T-helper 2 cell (primary cell): Measurements from ENCODE around the gene PPP1R13B.
"Not testable (repeated sequence)": the region's sequence is repeated elsewhere in the genome, so short reads cannot be mapped to it uniquely, and the experiment has no call there.

Experiments
- DNase-seq, 5 experiments: peaks; one replicate each; pipeline versions ENCODE4 v3.0.0 to v3.0.0-alpha.2; 2012 to 2022

The PPP1R13B gene

GRCh38 chr14:103830511-103831270 lies 16.7 kb downstream of the PPP1R13B start:
- no peak for DNase-seq

- no peak for DNase-seq
Measured at GRCh38 chr14:103828315-103828967, 18.9 kb downstream of the PPP1R13B start.

GRCh38 chr14:103825101-103825500 lies 22.3 kb downstream of the PPP1R13B start:
- no peak for DNase-seq

GRCh38 chr14:103820908-103821307 lies 26.5 kb downstream of the PPP1R13B start:
- no peak for DNase-seq

- no peak for DNase-seq
Measured at GRCh38 chr14:103820382-103820781, 27.0 kb downstream of the PPP1R13B start.

GRCh38 chr14:103819503-103820307 lies 27.7 kb downstream of the PPP1R13B start:
- DNase-seq = peak in 1 of 5 experiments; percentile 4

GRCh38 chr14:103818870-103819269 lies 28.5 kb downstream of the PPP1R13B start:
- DNase-seq = no peak

- no peak for DNase-seq
Measured at GRCh38 chr14:103818422-103818821, 29.0 kb downstream of the PPP1R13B start.

- no peak for DNase-seq
Measured at GRCh38 chr14:103817595-103817994, 29.8 kb downstream of the PPP1R13B start.

- DNase-seq = no peak
Measured at GRCh38 chr14:103816991-103817390, 30.4 kb downstream of the PPP1R13B start.

GRCh38 chr14:103815253-103815652 lies 32.1 kb downstream of the PPP1R13B start:
- no peak for DNase-seq

GRCh38 chr14:103811189-103811588 lies 36.2 kb downstream of the PPP1R13B start:
- no peak for DNase-seq

- DNase-seq = peak; percentile 20 to 56 (median 38)
Measured at GRCh38 chr14:103808403-103809001, 38.9 kb downstream of the PPP1R13B start.

- no peak for DNase-seq
Measured at GRCh38 chr14:103806805-103807204, 40.6 kb downstream of the PPP1R13B start.

- no peak for DNase-seq
Measured at GRCh38 chr14:103805708-103806107, 41.7 kb downstream of the PPP1R13B start.

GRCh38 chr14:103803661-103804060 lies 43.7 kb downstream of the PPP1R13B start:
- no peak for DNase-seq

- DNase-seq = no peak
Measured at GRCh38 chr14:103802356-103802755, 45.0 kb downstream of the PPP1R13B start.

- no peak for DNase-seq
Measured at GRCh38 chr14:103801459-103801858, 45.9 kb downstream of the PPP1R13B start.

GRCh38 chr14:103793192-103793591 lies 54.2 kb downstream of the PPP1R13B start:
- DNase-seq = peak in 1 of 5 experiments; percentile 24

GRCh38 chr14:103788086-103788485 lies 59.3 kb downstream of the PPP1R13B start:
- DNase-seq = no peak

GRCh38 chr14:103782376-103782775 lies 65.0 kb downstream of the PPP1R13B start:
- DNase-seq = no peak

GRCh38 chr14:103776319-103776718 lies 71.1 kb downstream of the PPP1R13B start:
- DNase-seq = not testable (repeated sequence)

GRCh38 chr14:103775506-103775905 lies 71.9 kb downstream of the PPP1R13B start:
- no peak for DNase-seq
